GM18517 (cell line): Measurements from ENCODE around the gene SOX10.

Experiments used
- ATAC-seq: cut with Tn5 transposase; IDR thresholded peaks from one replicate; pipeline ENCODE4 v1.9.1; 2021; ENCODE audit warnings: mild to moderate bottlenecking, moderate library complexity; ENCODE audit not compliant: unreplicated experiment

The SOX10 gene

DNA sequence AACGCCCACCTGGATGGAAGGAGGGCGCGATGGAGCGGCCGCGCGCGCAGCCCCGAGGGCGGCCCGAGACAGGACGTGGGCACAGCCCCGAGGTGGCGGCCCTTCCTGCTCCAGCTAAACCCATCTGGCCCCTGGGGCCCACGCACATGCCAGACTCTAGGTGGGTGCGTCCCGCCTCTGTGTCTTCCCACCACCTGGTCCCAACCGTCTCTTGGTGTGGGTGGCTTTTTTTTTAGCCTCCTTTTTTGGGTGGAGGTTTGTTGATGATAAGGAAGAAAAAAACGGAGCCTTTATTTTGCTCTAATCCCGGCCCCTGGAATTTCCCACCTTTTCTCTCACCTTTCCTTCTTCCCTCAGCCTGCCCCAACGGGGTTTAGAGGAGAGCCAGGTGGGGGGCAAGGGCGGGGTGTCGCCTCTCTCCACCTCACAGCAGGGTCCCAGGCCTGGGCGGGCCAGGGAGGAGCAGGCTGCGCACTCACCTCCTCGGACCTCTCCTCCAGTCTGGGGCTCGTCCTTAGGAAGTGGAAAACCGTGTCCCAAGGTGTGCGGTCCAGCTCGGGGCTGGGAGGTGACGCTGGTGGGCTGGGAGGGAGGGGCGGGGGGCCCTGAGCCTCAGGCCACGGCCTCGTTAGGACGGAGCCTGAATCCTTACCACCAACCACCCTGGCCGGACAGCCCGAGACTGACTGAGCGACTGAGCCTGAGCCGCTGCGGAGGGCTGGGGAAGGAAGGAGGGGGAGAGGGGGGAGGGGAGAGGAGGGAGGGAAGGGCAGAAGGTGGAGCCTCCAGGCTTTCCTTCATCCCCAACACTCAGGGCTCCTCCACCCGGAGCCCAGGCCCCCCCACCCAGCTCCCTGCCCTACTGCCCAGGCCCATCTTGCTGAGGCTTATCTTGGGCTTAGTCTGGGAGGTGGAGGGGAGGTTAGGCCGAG lies at the start of gene SOX10:
SOX10 (minus strand) TSS at position 696 of the 932 bp plus-strand sequence. CDS start 771 bp downstream, outside the sequence.
- ATAC-seq: no peak

DNA sequence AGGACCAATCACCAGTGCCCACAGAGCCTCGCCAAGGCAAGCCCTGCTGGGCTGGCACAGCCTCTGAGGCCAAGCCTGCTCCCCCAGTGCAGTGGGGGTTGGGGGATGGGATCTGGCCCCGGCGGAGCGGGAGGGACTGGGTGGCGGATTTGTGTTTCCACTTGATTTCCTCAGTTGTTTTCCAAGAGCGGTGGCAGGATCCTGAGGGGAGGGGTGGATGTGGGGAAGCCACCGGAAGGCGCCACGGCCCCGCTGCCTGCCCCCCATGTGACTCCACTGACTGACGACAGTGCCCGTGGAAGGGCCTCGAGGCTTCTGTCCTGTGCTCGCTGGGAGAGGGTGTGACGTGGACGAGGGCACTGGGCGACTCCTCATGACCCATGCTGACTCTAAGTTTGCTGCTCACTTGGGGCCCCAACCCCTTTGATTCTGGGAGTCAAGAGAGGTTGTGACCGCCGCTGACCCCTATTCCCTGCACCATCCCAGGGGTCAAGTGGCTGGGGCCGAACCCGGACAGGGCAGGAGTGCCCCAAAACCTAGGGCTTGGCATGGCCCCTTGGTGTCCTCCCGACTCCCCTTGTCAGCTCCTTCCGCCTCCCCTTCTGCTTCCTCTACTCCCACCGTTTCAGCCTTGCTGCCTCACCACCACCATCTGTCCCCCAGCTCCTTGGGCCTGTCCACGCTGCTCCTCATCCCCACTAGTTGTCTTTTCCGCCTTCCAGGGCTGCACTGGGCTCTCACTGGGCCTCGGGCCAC lies 49.3 kb upstream of the SOX10 start:
- no peak for ATAC-seq

DNA sequence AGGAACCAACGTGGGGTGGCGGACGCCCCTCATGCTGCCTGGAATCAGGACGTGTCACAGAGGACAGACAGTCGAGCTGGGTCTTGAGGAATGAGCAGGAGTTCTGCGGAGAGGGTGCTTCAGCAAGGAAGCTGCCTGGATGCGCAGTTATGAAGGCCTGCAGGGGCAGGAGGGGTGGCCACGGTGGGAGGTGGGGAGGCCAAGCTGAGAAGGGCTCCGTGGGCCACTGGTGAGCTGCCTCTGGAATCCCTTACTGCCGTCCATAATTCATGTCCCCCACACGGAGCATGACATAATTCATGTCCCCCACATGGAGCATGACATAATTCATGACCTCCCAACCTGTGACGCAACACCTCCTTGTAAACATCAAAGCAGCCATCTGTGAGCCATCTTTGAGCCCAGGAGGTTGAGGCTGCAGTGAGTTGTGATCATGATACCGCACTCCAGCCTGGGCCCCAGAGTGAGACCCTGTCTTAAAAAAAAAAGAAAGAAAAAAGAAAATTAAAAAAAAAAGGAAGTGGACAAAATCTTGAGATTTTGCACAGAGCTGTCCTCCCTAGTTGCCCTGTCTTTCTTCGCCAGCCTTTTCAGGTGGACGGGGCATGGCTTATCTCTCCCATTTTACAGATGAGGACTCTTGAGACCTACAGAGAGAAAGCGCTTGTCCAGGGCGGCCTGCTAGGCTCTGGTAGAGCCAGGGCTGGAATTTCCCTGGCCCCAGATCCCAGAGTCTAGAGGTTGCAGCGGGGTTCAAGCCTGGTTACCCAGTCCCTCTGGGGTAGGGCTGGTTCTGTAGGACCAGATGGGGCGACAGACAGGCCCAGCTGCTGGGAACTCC lies 48.5 kb upstream of the SOX10 start:
- ATAC-seq: no peak

DNA sequence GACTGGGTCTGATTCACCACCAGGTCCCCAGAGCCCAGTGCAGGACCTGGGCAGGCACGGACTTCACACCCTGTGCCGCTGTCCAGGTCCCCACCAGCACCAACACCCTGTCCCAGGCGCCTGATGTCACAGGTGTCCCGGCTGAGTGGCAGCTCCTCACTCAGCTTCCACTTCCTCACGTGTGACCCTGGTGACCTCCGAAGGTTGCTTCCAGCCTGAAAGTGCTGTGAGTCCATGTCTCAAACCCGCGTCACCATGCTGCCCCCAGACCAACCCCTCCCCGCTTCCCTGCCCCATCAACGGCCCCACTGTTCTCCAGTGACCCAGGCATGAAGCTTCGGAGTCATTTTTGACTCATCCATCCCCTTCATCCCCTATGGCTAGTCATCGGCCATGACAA lies 47.1 kb upstream of the SOX10 start:
- no peak for ATAC-seq

DNA sequence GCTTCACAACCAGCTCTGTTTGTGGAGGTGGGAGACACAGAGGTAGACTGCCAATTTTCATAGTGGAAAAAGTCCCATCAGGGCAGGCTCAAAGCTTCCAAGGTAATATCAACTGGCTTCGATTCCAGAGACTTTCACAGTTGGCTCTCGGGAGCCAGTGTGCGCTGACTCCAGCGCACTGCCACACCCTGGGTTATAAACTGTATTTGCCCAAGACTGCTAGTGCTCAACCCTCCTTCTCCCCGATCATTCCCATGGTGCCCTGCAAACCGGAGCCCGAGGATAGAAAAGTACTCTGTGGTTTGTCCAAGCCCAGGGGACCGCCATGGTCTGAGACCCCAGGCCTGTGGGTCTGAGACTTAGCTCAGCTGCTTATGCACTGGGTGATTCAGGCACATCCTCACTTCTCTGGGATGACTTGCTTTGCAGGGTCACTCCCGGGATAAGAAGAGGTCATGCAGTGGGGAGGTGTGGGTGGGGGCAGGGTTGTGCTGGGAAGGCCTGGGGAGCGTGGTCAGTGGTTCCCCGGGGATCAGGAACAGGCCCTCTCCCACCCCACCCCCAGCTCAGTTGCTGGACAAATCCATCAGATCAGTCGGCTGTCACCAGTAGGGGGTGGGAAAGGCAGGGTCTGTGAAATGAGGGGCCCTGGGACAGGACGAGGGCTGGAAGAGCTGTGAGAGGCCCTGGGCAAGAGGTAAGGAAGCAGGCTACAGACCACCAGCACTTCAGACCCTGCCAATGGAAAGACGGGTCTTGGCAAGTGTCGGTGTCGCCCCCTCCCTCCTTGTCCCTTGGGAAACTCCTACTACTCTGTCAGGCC lies 46.2 kb upstream of the SOX10 start:
- ATAC-seq: no peak

DNA sequence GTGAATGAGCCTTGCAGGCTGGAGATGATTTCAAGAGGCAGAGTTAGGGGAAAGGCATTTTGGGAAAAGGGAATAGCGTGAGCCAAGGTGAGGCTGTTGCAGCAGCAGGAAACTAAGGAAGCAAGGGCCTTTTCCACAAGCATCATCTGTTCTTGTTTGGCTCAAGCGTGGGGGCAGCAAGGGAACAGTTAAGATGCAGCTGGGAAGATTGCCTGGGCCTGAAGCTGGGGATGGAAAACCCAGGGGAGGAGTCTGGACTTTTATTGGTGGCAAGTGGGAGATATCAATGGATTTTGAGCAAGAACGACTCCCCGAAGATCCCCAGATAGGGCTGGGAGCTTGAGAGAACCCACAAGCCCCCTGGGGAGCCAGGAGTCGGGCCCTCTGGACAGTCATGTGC lies 45.5 kb upstream of the SOX10 start:
- no peak for ATAC-seq

DNA sequence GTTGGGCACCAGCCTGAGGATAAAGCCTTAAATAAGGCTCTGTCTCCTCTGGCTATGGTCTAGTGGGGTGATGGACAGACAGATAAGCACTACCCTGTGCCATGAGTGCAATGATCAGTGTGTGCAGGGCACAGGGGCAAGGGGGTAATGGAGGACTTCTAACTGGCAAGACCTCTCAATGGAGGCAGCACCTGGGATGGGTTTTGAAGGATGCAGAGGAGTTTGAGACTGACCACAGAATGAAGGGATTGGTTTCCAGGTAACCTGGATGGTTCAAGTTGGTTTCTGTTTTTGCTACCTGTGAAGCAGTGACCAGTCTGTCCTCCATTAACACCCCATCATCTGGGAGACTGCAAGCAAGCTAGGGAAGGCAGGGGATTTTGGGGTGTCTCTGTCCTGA lies 45.0 kb upstream of the SOX10 start:
- no peak for ATAC-seq

DNA sequence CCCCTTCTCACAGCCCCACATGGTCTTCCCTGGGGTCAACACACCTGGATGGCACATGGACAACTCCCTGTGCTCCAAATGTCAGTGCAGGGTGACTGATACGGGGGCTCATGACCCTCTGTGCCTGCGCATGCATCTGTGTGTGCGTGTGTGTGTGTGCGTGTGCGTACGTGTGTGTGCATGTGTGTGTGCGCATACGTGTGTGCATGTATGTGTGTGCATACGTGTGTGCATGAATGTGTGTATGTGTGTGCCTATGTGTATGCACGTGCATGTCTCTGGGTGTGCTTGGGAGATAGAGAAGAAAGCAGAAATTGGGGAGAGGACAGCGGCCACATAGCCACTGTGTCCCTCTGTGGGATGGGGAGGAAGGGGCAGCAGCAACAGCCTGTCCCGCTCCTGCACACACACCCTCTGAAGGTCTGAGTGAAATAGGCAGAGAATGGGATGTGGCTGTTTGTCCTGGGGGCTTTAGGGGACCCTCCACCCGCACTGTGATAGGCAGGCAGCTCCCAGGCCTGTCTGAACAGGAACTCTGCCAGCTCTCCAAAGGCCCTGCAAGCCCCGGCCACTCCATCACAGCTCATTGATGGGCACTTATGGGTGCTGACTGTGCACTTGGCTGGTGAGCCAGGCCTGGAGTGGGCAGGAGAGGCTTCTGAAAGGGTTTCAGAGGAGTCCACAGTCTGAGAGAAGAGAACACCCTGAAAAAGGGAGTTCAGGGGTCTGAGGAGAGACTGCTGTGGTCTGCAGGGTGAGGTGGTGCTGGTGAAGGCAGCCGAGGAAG lies 44.2 kb upstream of the SOX10 start:
- ATAC-seq: no peak

DNA sequence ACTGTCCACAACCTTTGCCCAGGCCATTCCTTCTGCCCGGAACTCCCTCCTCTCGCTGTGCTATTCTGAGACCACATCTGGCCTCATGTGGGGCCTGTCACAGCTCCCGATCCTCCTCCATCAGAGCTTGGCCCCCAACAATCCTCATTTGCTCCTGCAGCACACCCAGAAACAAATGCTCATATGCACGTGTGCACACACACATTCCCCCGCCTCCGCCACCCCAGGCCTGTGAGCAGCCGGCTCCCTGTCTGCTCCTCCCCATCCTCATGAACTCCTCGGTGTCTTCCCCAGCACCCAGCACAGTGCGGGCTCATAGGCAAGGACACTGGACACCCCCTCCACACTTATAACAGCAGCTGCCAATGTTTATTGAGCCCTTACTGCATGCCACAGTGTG lies 43.1 kb upstream of the SOX10 start:
- no peak for ATAC-seq

DNA sequence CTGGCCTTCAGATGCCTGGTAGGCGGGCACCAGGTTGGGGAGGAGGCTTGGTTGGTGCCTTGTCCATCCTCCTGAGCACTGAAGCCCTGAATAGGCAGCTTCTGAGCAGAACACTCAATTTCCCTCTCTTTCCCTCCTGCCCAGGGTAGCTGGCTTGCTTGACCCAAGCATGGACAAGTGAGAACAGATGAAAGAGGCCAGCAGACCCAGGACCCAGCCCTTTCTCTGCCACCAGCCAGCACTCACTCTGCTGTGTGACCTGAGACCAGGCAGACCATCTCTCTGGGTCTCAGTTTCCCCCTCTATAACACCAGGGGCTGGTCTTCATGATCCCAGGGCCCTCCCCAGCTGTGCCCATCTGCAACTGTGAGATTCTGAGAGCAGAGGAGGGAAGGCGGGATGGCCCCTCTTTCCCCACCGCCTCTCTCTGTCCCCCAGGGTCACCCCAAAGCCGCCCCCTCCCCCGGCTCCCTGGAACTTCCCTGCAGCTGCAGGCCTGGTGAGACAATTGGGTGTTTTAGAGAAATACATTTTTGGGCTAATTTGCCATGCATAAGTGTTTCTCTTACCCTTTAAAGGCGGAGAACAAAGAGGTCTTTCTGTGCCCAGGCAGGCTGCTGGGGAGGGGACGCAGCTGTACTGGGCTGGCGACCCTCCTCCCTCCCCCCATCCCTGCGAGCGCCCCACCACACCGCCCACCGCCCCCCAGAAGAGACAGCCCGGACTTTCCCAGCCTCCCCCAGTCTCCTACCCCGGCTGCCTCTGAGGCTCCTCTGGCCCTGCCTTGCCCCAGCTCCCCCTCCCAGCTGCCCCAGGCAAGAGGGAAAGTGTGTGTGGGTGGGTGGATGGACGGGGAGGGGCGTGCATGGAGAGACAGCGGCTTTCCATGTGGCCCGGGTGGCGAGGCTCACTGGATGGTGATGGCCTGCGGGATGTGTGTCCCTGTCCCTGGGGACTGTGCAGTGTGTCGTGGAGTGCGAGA lies 42.1 kb upstream of the SOX10 start:
- no peak for ATAC-seq

DNA sequence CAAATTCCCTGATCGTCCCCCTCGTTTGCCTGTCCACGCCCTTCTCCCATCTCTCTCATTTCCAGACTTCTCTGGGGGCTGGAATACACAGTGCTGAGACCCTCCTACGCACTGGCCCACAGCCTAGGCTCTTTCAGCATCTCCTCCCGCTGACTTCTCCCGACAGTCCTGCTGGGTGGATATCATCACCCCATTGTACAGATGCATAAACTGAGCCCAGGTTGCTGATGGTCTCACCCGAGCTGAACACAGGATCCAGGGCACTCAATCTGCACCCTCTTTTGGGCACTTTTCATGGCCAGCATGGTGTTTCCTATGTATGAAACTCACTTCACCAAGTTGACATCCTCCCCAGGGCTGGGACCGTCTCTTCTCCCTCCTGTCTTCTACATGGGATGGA lies 41.2 kb upstream of the SOX10 start:
- no peak for ATAC-seq

DNA sequence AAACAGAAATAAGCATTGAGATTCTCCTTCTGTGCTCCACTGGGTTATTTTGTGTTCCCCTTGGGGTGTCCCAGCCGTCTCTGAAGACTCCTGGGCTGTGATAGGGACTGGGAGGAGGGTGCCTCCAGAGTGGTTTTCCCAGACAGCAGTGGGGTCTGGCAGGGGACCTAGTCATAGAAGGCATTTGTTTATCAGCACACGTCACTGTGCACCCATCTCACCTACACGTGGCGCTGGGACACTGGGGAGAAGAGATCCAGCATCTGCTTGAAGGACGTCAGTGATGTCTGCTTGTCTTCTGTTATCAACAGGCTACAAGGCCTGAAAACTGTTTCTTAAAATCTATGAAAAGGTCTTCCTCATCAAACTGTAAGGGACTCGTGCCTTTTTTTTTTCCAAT lies 38.7 kb upstream of the SOX10 start:
- no peak for ATAC-seq

DNA sequence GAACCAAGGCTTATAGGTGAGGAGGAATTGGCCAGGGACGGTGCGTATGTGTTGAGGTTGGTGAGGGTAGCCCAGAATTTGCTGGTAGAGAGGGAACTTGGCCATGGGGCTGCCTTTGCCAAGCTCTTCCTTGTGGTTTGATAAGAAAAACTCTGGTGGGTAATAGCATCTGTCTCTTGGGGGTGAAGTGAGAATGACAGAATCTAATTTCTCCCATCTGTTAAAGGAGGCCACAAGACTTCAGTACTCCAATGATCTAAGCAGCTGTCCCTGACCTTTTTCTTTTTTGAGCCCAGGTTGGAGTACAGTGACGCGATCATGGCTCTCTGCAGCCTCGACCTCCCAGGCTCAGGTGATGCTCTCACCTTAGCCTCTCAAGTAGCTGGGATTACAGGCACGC lies 36.9 kb upstream of the SOX10 start:
- ATAC-seq: no peak

DNA sequence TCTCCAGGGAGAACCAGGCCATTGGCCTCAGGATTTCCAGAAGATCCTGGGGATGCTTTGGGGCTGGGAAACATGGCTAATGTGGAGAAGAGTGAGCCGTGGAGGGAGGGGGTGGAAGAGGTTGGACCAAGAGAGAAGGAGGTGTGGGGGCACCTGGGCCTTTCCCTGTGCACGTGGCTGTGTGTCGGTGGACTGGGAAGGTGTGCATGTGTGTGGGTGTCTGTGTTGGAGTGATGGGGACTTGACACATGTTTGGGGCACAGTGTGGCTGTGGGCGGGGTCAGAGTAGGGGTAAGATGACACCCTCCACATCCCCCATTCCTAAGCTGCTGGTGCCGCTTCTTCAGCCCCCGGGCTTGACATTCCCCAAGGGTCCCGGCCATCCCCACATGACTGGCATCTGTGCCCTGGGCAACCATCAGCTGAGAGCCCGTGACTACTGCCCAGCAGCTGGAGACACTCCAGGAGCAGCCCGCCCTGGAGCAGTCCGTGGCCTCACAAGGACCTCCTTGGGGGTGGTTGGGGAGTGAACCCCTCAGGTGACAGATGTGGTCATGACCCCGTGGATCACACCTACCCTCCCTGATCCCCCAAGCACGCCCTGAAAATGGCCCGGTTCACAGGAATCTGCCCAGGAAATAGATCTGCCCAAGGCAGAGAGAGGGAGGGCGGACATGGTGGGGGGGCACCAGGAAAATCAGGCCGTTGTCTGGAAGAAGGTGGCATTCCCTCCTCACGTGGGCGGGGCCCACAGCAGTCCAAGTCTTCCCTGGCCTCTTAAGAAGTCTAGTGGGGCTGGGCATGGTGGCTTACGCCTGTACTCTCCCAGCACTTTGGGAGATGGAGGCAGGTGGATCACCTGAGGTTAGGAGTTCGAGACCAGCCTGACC lies 34.8 kb upstream of the SOX10 start:
- ATAC-seq: no peak

DNA sequence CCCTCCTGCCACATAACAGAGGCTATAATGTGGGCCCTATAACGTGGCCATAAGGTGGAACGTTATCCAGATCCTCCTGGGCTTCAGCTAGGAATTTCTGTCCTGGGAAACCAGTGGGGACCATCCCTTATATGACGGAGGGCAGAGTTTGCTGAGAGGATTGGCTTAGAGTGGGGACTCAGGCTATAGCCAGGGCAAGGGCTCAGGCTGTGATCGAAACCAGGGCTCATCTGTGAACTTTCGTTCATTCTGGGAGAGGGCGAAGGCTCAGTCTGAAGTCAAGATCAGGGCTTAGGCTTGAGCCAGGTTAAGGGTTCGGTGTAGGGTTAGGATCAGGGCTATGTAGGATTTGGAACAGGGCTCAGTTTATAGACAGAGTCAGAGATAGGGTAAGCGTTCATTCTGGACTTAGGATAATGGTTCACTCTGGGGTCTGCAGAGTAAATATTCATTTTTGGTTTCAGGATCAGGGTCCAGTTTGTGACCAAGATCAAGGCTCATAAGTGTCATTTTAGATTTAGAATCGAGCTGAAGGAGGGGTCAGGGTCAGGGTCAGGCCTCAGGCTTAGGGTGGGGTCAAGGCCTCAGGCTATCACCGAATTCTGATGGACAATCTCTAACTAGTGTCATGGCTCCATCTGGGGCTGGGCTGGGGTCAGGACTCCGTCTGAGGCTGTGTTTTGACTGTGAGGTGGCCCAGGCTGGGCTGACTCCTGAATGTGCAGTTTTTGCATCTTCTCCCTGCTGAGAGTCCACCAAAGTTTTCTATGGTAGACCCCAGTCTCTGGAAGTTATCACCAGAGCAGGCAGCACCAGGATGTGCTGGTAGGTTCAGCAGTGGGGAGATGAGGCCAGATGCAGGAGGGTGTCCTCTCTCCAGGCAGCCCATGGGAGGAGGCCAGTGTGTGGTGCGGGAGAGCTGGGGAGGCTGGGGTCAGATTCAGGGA lies 33.9 kb upstream of the SOX10 start:
- ATAC-seq: no peak

DNA sequence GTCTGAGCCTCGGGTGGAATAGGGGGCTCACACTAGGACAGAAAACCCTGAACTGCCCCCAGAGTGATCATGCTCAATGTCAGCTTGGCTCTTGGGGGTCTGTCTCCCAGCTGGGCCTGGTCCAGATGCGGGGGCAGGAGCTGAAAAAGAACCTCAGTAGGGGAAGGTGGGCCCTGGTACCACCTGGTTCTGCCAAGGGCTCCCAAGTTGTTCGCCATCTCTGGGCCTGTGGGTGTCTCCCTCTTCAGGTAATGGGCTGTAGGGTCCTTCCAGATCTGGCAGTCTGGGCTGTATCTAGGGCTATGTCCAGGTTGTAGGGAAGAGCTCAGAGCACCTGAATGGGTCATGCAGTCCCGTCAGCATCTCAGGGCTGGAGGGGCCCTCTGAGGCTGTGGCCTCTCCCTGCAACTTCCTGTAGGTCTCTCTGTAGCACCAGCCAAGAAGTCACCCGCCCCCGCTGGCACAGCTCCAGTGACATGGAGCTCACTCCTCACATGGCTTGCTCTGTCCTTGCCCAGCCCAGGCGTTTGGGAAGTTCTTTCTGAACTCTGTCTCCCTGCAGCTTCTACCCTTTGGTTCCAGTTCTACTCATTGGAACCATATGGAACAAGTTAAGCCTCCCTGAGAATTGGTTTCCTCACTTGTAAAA lies 33.0 kb upstream of the SOX10 start:
- no peak for ATAC-seq
